ENCODE results near the gene NDUFS4.

The NDUFS4 gene

GRCh38 chr5:53594419-53594818 is 34.0 kb downstream of the NDUFS4 start:
- Histone ChIP-seq H3K36me3 (replicated peaks; ENCODE audit: low read depth, low read length) (no peaks in the 10 kb centered on the region), H3K9me3 (ENCODE audit: insufficient read depth, low read length) (no peaks in the 10 kb centered on the region), H3K79me2 (ENCODE audit: low read length) (peaks cover 38% of the 10 kb centered on the region), H3K4me3 (ENCODE audit: low read length) (no peak overlapping the region), H2AFZ (ENCODE audit: low read depth, low read length) (no peak overlapping the region), H4K20me1 (ENCODE audit: insufficient read depth, low read length) (peaks cover 19% of the 10 kb centered on the region), H3K4me2 (ENCODE audit: low read length) (no peak overlapping the region), H3K27ac (ENCODE audit: low read length) (no peak overlapping the region), H3K27me3 (ENCODE audit: low read depth, low read length) (no peaks in the 10 kb centered on the region), H3K4me1 (ENCODE audit: low read length) (no peaks in the 10 kb centered on the region), H3K9ac (ENCODE audit: low read length) (no peak overlapping the region)
- TF ChIP-seq EZH2phosphoT487 (IDR thresholded peaks at IDR 0.05; ENCODE audit: low read depth), result no peak
- no peak for TF ChIP-seq CTCF (IDR thresholded peaks at IDR 0.05; ENCODE audit: low read depth, low read length)

- H4K20me1 ChIP-seq (ENCODE audit: insufficient read depth, low read length), result peaks cover 11% of the 10 kb centered on the region
- no peak overlapping the region for H2AFZ ChIP-seq (ENCODE audit: low read depth, low read length)
- no peaks in the 10 kb centered on the region for H3K36me3 ChIP-seq (replicated peaks; ENCODE audit: low read depth, low read length)
- H3K4me2 ChIP-seq (ENCODE audit: low read length), result no peak overlapping the region
- H3K27ac ChIP-seq (ENCODE audit: low read length), result no peak overlapping the region
- no peaks in the 10 kb centered on the region for H3K9me3 ChIP-seq (ENCODE audit: insufficient read depth, low read length)
- no peaks in the 10 kb centered on the region for H3K27me3 ChIP-seq (ENCODE audit: low read depth, low read length)
- no peaks in the 10 kb centered on the region for H3K4me1 ChIP-seq (ENCODE audit: low read length)
- TF ChIP-seq EZH2phosphoT487 (IDR thresholded peaks at IDR 0.05; ENCODE audit: low read depth) (no peak), CTCF (IDR thresholded peaks at IDR 0.05; ENCODE audit: low read depth, low read length) (no peak)
- peaks cover 25% of the 10 kb centered on the region for H3K79me2 ChIP-seq (ENCODE audit: low read length)
- no peak overlapping the region for H3K9ac ChIP-seq (ENCODE audit: low read length)
- no peak overlapping the region for H3K4me3 ChIP-seq (ENCODE audit: low read length)
Observed at GRCh38 chr5:53597894-53598293, 37.5 kb downstream of the NDUFS4 start.

- TF ChIP-seq EZH2phosphoT487 (IDR thresholded peaks at IDR 0.05; ENCODE audit: low read depth) (no peak), CTCF (IDR thresholded peaks at IDR 0.05; ENCODE audit: low read depth, low read length) (no peak)
- Histone ChIP-seq H3K27ac (ENCODE audit: low read length) (no peak overlapping the region), H3K27me3 (ENCODE audit: low read depth, low read length) (no peaks in the 10 kb centered on the region), H2AFZ (ENCODE audit: low read depth, low read length) (no peak overlapping the region), H3K79me2 (ENCODE audit: low read length) (peaks cover 5% of the 10 kb centered on the region), H3K36me3 (replicated peaks; ENCODE audit: low read depth, low read length) (no peaks in the 10 kb centered on the region), H3K4me3 (ENCODE audit: low read length) (no peak overlapping the region), H3K4me2 (ENCODE audit: low read length) (no peak overlapping the region), H3K4me1 (ENCODE audit: low read length) (no peaks in the 10 kb centered on the region), H3K9me3 (ENCODE audit: insufficient read depth, low read length) (no peaks in the 10 kb centered on the region), H4K20me1 (ENCODE audit: insufficient read depth, low read length) (peaks cover 5% of the 10 kb centered on the region; the same call in 1 of the 2 replicates), H3K9ac (ENCODE audit: low read length) (no peak overlapping the region)
Observed at GRCh38 chr5:53601570-53601969, 41.1 kb downstream of the NDUFS4 start.

- Histone ChIP-seq H3K9me3 (ENCODE audit: insufficient read depth, low read length) (no peaks in the 10 kb centered on the region), H3K4me3 (ENCODE audit: low read length) (no peak overlapping the region), H3K36me3 (replicated peaks; ENCODE audit: low read depth, low read length) (no peaks in the 10 kb centered on the region), H3K27me3 (ENCODE audit: low read depth, low read length) (no peaks in the 10 kb centered on the region), H3K9ac (ENCODE audit: low read length) (no peak overlapping the region), H2AFZ (ENCODE audit: low read depth, low read length) (no peak overlapping the region), H3K27ac (ENCODE audit: low read length) (no peak overlapping the region), H3K79me2 (ENCODE audit: low read length) (no peaks in the 10 kb centered on the region; the same call in 1 of the 2 replicates), H4K20me1 (ENCODE audit: insufficient read depth, low read length) (peaks cover 3% of the 10 kb centered on the region; the same call in 1 of the 2 replicates), H3K4me2 (ENCODE audit: low read length) (no peak overlapping the region), H3K4me1 (ENCODE audit: low read length) (no peaks in the 10 kb centered on the region)
- TF ChIP-seq EZH2phosphoT487 (IDR thresholded peaks at IDR 0.05; ENCODE audit: low read depth) (no peak), CTCF (IDR thresholded peaks at IDR 0.05; ENCODE audit: low read depth, low read length) (no peak)
Observed at GRCh38 chr5:53603009-53603687, 42.7 kb downstream of the NDUFS4 start.

Data from OCI-LY3 (cell line).